Measurements from ENCODE around the gene WDFY4.

Gene WDFY4

GRCh38 chr10:48656914-48657305 is 27.8 kb upstream of the WDFY4 start:
- DNase-seq, result no peak

GRCh38 chr10:48657416-48657815 is 27.3 kb upstream of the WDFY4 start:
- no peak for DNase-seq

- peak; percentile 80 for DNase-seq
Measured at GRCh38 chr10:48658243-48658974, 26.3 kb upstream of the WDFY4 start.

GRCh38 chr10:48658975-48659269 is 25.8 kb upstream of the WDFY4 start:
- no peak for DNase-seq

- DNase-seq, result no peak
Measured at GRCh38 chr10:48659790-48660189, 24.9 kb upstream of the WDFY4 start.

GRCh38 chr10:48661441-48661840 is 23.2 kb upstream of the WDFY4 start:
- no peak for DNase-seq

- DNase-seq, result no peak
Measured at GRCh38 chr10:48667960-48668590, 16.6 kb upstream of the WDFY4 start.

GRCh38 chr10:48670978-48671913 is 13.4 kb upstream of the WDFY4 start:
- no peak for DNase-seq

GRCh38 chr10:48671914-48672595 is 12.6 kb upstream of the WDFY4 start:
- DNase-seq, result no peak

GRCh38 chr10:48672596-48673265 is 11.9 kb upstream of the WDFY4 start:
- DNase-seq, result no peak

- no peak for DNase-seq
Measured at GRCh38 chr10:48677625-48678024, 7.0 kb upstream of the WDFY4 start.

- DNase-seq, result no peak
Measured at GRCh38 chr10:48678041-48678440, 6.6 kb upstream of the WDFY4 start.

- no peak for DNase-seq
Measured at GRCh38 chr10:48681740-48682139, 2.9 kb upstream of the WDFY4 start.

- no peak for DNase-seq
Measured at GRCh38 chr10:48682265-48682664, 2.4 kb upstream of the WDFY4 start.

GRCh38 chr10:48683424-48683823 is 1.2 kb upstream of the WDFY4 start:
- DNase-seq, result no peak

- DNase-seq, result no peak
Measured at GRCh38 chr10:48683868-48684267, 805 bp upstream of the WDFY4 start.

GRCh38 chr10:48684463-48684791 is 246 bp upstream of the WDFY4 start:
- DNase-seq, result no peak

- DNase-seq, result no peak
Measured at GRCh38 chr10:48685731-48686130, 1.1 kb downstream of the WDFY4 start.

- DNase-seq, result no peak
Measured at GRCh38 chr10:48690791-48691660, 6.4 kb downstream of the WDFY4 start.

- no peak for DNase-seq
Measured at GRCh38 chr10:48691812-48692528, 7.3 kb downstream of the WDFY4 start.

- no peak for DNase-seq
Measured at GRCh38 chr10:48692748-48693147, 8.1 kb downstream of the WDFY4 start.

All from activated CD8-positive, alpha-beta memory T cell treated with anti-CD3 and anti-CD28 coated beads for 24 hours (primary cell).